ENCODE measurements around the gene NPR2. TPM values are rescaled to one million over a fixed set of nuclear protein-coding genes. Genes with fewer than 3 reads are reported as not detected.

NPR2 gene
- polyA plus RNA-seq, 2 of the 4 experiments (the other 2 are of a cell fraction) = 7.8 to 18.8 TPM

DNA sequence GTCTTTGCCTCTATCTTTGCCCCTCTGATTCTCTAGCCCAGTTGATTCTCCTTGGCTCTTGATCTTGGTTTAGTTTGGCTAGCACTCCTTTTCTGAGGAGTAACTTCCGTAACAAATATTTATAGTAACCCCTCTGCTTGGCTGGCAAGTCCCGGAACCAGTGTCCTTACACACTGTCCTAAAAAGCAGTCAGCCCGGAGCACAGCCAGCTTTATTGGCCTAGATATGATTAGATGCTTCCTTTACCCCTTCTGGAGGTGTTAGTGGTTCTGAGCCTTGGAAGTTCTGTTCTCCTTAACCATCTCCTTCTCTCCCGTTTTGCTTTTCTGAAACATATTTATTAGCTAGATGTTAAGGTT, 20.3 kb upstream of the NPR2 start:
- H3K4me1 ChIP-seq = peaks cover 23% of the 10 kb centered on the region
- no peak overlapping the region for H3K4me3 ChIP-seq
- peak overlapping the region; percentile 61 for H3K4me2 ChIP-seq
- peak in 1 of 2 experiments; percentile 55; a peak in 3 of 6 replicates for ATAC-seq
- 42% methylated on average over 4 of the region's 4 CpGs for WGBS (ENCODE audit: missing lambda C conversion rate)
- no peak overlapping the region for H3K27ac ChIP-seq
- peak; percentile 36 for FAIRE-seq
- CTCF ChIA-PET = interaction anchor here (0.8 to 13.6 kb wide), 7 partner anchors 15 to 121 kb away, joined by 3 to 122 read pairs (median 6); partner anchors contain the start of gene SPAG8
- POLR2A ChIA-PET = interaction anchor here (0.9 kb wide), 1 partner anchor 14 kb away, joined by 4 read pairs; no protein-coding TSS in a partner anchor
- no peak for DNase-seq (ENCODE audit: low read depth in 1 of 2, low spot score in 1 of 2)
- TF ChIP-seq MYC (IDR thresholded peaks at IDR 0.05; ENCODE audit: borderline replicate concordance, low read length) (no peak), E2F6 (IDR thresholded peaks at IDR 0.05; ENCODE audit: borderline replicate concordance, low read depth) (no peak), JUN (IDR thresholded peaks at IDR 0.05) (no peak)
- TF ChIP-seq, protein P1, sequence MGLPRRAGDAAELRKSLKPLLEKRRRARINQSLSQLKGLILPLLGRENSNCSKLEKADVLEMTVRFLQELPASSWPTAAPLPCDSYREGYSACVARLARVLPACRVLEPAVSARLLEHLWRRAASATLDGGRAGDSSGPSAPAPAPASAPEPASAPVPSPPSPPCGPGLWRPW (IDR thresholded peaks at IDR 0.05) = no peak
- no peaks in the 10 kb centered on the region for H3K9me3 ChIP-seq

DNA sequence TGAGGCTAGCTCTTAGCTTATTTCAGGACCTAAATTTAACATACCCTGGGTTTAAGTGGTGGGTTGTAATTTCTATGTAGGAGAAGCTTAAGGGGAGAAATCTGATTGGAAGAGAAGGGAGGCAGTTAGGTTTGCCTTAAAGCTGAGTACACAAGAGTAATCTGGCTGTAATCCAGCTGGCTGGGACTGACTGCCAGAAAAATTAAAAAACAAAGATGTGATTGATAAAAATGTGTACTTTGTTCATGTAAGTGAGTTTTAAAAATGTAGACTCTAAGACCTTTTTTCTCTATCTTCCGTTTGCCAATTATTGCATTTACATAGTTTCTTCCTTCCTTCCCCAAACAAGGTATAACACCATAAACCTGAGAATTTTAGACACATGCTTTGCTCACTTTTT, 19.9 kb upstream of the NPR2 start:
- Histone ChIP-seq H3K9me3 (no peaks in the 10 kb centered on the region), H3K4me2 (peak overlapping the region; percentile 61), H3K27ac (no peak overlapping the region), H3K4me1 (peaks cover 23% of the 10 kb centered on the region), H3K4me3 (no peak overlapping the region)
- peak in 1 of 2 experiments; percentile 39; a peak in 1 of 6 replicates for ATAC-seq
- no peak for FAIRE-seq
- WGBS (ENCODE audit: missing lambda C conversion rate) = 31% methylated on average over 1 of the region's 1 CpG
- ChIA-PET CTCF (interaction anchor here (1.1 to 13.6 kb wide), 6 partner anchors 9 to 111 kb away, joined by 4 to 122 read pairs (median 6); partner anchors contain the start of gene SPAG8), POLR2A (interaction anchor here (0.9 kb wide), 1 partner anchor 15 kb away, joined by 4 read pairs; no protein-coding TSS in a partner anchor)
- no peak for TF ChIP-seq GATA3 (IDR thresholded peaks at IDR 0.05; ENCODE audit: borderline replicate concordance)
- no peak for TF ChIP-seq NR3C1 (IDR thresholded peaks at IDR 0.05)
- TF ChIP-seq NFE2L2 (conservative IDR thresholded peaks at IDR 0.05; ENCODE audit: low read length) = no peak
- no peak for TF ChIP-seq PHF8 (IDR thresholded peaks at IDR 0.05; ENCODE audit: borderline replicate concordance, low read depth)
- TF ChIP-seq HOXB13 (CRISPR knock-in tag; IDR thresholded peaks at IDR 0.05; ENCODE audit: low read depth) = no peak
- TF ChIP-seq EHMT2 (IDR thresholded peaks at IDR 0.05; ENCODE audit: low read depth) = no peak
- no peak for TF ChIP-seq ZFP36 (IDR thresholded peaks at IDR 0.05; ENCODE audit: borderline replicate concordance, partially characterized antibody)
- TF ChIP-seq FOXS1 (CRISPR knock-in tag; IDR thresholded peaks at IDR 0.05) = no peak
- TF ChIP-seq ZSCAN20 (CRISPR knock-in tag; IDR thresholded peaks at IDR 0.05) = no peak
- no peak for TF ChIP-seq FOSL2 (IDR thresholded peaks at IDR 0.05)
- no peak for TF ChIP-seq FOSL2 (CRISPR knock-in tag; IDR thresholded peaks at IDR 0.05)
- TF ChIP-seq ESRRA (IDR thresholded peaks at IDR 0.05; ENCODE audit: borderline replicate concordance, low read length) = no peak
- DNase-seq (ENCODE audit: low read depth in 1 of 2, low spot score in 1 of 2) = peak in 1 of 2 experiments; percentile 14

- FAIRE-seq (no peak), ATAC-seq (peak in 1 of 2 experiments; percentile 26; a peak in 1 of 6 replicates), DNase-seq (ENCODE audit: low read depth in 1 of 2, low spot score in 1 of 2) (peak in 1 of 2 experiments; percentile 14)
- CTCF ChIA-PET = interaction anchor here (1.1 to 13.6 kb wide), 3 partner anchors 9 to 17 kb away, joined by 4 to 122 read pairs (median 16); no protein-coding TSS in a partner anchor
- Histone ChIP-seq H3K4me2 (peak overlapping the region; percentile 61), H3K4me3 (no peak overlapping the region), H3K27ac (no peak overlapping the region), H3K4me1 (peaks cover 23% of the 10 kb centered on the region), H3K9me3 (no peaks in the 10 kb centered on the region)
- POLR2A ChIA-PET = interaction anchor here (0.9 kb wide), 1 partner anchor 15 kb away, joined by 4 read pairs; no protein-coding TSS in a partner anchor
- TF ChIP-seq CEBPB (IDR thresholded peaks at IDR 0.05) = peak; percentile 56 to 61; a peak in 3 of 4 replicates
- TF ChIP-seq ZFP36 (IDR thresholded peaks at IDR 0.05; ENCODE audit: borderline replicate concordance, partially characterized antibody) = no peak
- 22% methylated on average over 3 of the region's 3 CpGs for WGBS (ENCODE audit: missing lambda C conversion rate)
Observed at GRCh38 chr9:35771943-35772342, 19.4 kb upstream of the NPR2 start.

GRCh38 chr9:35774907-35775635, 16.3 kb upstream of the NPR2 start:
- WGBS (ENCODE audit: missing lambda C conversion rate) = 88% methylated on average over 7 of the region's 7 CpGs
- CTCF ChIA-PET = interaction anchor here (0.6 to 13.6 kb wide), 6 partner anchors 11 to 358 kb away, joined by 3 to 122 read pairs (median 3); no protein-coding TSS in a partner anchor
- H3K4me3 ChIP-seq = no peak overlapping the region
- FAIRE-seq (no peak), ATAC-seq (no peak; a peak in 1 of 6 replicates), DNase-seq (ENCODE audit: low read depth in 1 of 2, low spot score in 1 of 2) (no peak)
- no peak overlapping the region for H3K4me2 ChIP-seq
- POLR2A ChIA-PET = interaction anchor here (0.7 kb wide), 1 partner anchor 18 kb away, joined by 3 read pairs; no protein-coding TSS in a partner anchor
- no peaks in the 10 kb centered on the region for H3K9me3 ChIP-seq
- peaks cover 23% of the 10 kb centered on the region for H3K4me1 ChIP-seq
- H3K27ac ChIP-seq = no peak overlapping the region
- TF ChIP-seq HDAC2 (IDR thresholded peaks at IDR 0.05) (no peak), ZSCAN20 (CRISPR knock-in tag; IDR thresholded peaks at IDR 0.05) (no peak), NFE2L2 (conservative IDR thresholded peaks at IDR 0.05; ENCODE audit: low read length) (no peak), GATA3 (IDR thresholded peaks at IDR 0.05; ENCODE audit: borderline replicate concordance) (no peak), PHF8 (IDR thresholded peaks at IDR 0.05; ENCODE audit: borderline replicate concordance, low read depth) (no peak), EP300 (IDR thresholded peaks at IDR 0.05) (no peak), JUNB (IDR thresholded peaks at IDR 0.05) (no peak), HEYL (CRISPR knock-in tag; IDR thresholded peaks at IDR 0.05) (no peak), JUN (IDR thresholded peaks at IDR 0.05) (no peak), BCL3 (IDR thresholded peaks at IDR 0.05) (no peak), MAZ (IDR thresholded peaks at IDR 0.05; ENCODE audit: borderline replicate concordance, low read depth, low read length) (no peak)
- TF ChIP-seq, protein P2, sequence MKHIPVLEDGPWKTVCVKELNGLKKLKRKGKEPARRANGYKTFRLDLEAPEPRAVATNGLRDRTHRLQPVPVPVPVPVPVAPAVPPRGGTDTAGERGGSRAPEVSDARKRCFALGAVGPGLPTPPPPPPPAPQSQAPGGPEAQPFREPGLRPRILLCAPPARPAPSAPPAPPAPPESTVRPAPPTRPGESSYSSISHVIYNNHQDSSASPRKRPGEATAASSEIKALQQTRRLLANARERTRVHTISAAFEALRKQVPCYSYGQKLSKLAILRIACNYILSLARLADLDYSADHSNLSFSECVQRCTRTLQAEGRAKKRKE (CRISPR knock-in tag; IDR thresholded peaks at IDR 0.05; ENCODE audit: low read depth) = no peak

Measured in A549 (cell line).